KMS-11 (cell line): ENCODE data around the gene CD320.
A peak's percentile ranks its signal among the peaks of the same experiment; 100 is the strongest.
"Not testable (repeated sequence)": the region's sequence is repeated elsewhere in the genome, so short reads cannot be mapped to it uniquely, and the experiment has no call there.

Experiments
- H2AFZ ChIP-seq: fragments of 200-600 bp; sonication (generic); 2 replicates; pipeline ENCODE4 v1.6.1; 2016; ENCODE audit warnings: antibody characterized with exemption, mixed run types, low read depth
- H3K27ac ChIP-seq: fragments of 200-600 bp; sonication (generic); 2 replicates; pipeline ENCODE4 v1.6.1; 2016; ENCODE audit warnings: mild to moderate bottlenecking, mixed run types
- H3K27me3 ChIP-seq: fragments of 200-600 bp; sonication (generic); 2 replicates; pipeline ENCODE4 v1.6.1; 2017; ENCODE audit warnings: mild to moderate bottlenecking, low read depth, mixed run types, moderate library complexity; ENCODE audit not compliant: insufficient read depth
- H3K36me3 ChIP-seq: fragments of 200-600 bp; sonication (generic); 2 replicates; pipeline ENCODE4 v1.6.1; 2017; ENCODE audit warnings: mild to moderate bottlenecking, mixed run types; ENCODE audit not compliant: insufficient read depth
- H3K4me1 ChIP-seq: fragments of 200-600 bp; sonication (generic); 2 replicates; pipeline ENCODE4 v1.6.1; 2016; ENCODE audit warnings: mild to moderate bottlenecking, low read depth, mixed run types; ENCODE audit not compliant: poor library complexity, severe bottlenecking
- H3K4me2 ChIP-seq: fragments of 200-600 bp; sonication (generic); 2 replicates; pipeline ENCODE4 v1.7.0; 2016; ENCODE audit warnings: mild to moderate bottlenecking, mixed run types
- H3K4me3 ChIP-seq: fragments of 200-600 bp; sonication (generic); IDR thresholded peaks from 2 replicates; pipeline ENCODE4 v1.6.1; 2017; ENCODE audit warnings: low read depth, low read length, mixed read lengths; ENCODE audit not compliant: insufficient read depth
- H3K79me2 ChIP-seq: fragments of 200-600 bp; sonication (generic); 2 replicates; pipeline ENCODE4 v1.6.1; 2016; ENCODE audit warnings: low read depth, mixed run types; ENCODE audit not compliant: insufficient read depth
- H3K9ac ChIP-seq: fragments of 200-600 bp; sonication (generic); 2 replicates; pipeline ENCODE4 v1.6.1; 2016; ENCODE audit warnings: mild to moderate bottlenecking, mixed run types
- H4K20me1 ChIP-seq: fragments of 200-600 bp; sonication (generic); 2 replicates; pipeline ENCODE4 v1.6.1; 2016; ENCODE audit warnings: mild to moderate bottlenecking, mixed run types; ENCODE audit not compliant: insufficient read depth
- TF ChIP-seq, protein P1 (sequence below): fragments of 200-600 bp; sonication (generic); conservative IDR thresholded peaks from 2 replicates; pipeline ENCODE4 v1.6.1; 2017; ENCODE audit warnings: low read depth, mild to moderate bottlenecking, antibody characterized with exemption, low read length, moderate library complexity, mixed read lengths

CD320 gene

DNA sequence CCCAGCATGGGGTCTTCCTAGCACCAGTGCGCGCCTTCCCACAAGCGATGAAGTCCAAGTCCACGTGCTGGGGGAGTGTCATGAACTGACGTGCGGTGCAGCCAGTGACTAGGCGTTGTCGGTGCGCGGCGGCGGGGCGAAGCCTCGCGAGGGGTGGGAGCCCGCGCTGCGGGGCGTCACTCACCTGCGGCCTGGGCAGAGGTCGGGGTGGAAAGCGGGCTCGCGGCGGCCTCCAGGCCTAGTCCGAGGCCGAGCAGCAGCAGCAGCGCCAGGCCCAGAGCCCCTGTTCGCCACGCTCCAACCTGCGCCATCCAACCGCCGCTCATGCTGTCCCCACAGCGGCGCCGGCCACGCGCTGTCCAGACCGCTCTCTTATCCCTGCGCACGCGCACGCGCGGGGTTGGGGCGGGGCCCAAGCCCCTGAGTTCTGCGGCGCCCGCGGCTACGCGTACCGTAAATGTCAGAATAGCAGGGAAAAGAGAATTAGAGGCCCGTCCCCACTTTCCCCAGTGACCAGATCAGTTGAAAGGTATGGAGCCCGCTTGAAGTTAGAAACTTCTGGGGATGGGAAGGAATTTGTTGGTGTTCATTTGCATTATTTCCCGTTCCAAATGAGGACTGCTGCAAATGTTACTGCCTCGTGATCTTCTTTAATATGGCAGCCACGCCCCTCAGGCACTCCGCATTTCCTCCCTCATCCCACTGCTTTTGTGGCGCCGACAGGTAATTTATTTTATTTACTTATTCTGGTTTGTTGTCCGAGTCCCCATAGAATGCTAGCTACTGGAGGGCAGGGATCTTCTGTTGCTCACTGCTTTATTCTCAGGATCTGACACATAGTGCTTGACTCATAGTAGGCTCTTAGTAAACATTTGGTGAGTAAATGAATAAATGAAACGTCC, at the start of gene CD320:
TSS of gene CD320 (minus strand) at position 394 of the 902 bp plus-strand sequence. CDS start at position 326, 68 bp downstream.
- H3K79me2 ChIP-seq, result peaks cover 40% of the 10 kb centered on the region
- H3K4me1 ChIP-seq, result peaks cover 15% of the 10 kb centered on the region
- H2AFZ ChIP-seq, result peak within 1 kb of the TSS; percentile 74
- no peaks in the 10 kb centered on the region for H4K20me1 ChIP-seq
- peak within 1 kb of the TSS; percentile 89 for H3K9ac ChIP-seq
- H3K4me3 ChIP-seq, result no peak within 1 kb of the TSS
- TF ChIP-seq, protein P1, sequence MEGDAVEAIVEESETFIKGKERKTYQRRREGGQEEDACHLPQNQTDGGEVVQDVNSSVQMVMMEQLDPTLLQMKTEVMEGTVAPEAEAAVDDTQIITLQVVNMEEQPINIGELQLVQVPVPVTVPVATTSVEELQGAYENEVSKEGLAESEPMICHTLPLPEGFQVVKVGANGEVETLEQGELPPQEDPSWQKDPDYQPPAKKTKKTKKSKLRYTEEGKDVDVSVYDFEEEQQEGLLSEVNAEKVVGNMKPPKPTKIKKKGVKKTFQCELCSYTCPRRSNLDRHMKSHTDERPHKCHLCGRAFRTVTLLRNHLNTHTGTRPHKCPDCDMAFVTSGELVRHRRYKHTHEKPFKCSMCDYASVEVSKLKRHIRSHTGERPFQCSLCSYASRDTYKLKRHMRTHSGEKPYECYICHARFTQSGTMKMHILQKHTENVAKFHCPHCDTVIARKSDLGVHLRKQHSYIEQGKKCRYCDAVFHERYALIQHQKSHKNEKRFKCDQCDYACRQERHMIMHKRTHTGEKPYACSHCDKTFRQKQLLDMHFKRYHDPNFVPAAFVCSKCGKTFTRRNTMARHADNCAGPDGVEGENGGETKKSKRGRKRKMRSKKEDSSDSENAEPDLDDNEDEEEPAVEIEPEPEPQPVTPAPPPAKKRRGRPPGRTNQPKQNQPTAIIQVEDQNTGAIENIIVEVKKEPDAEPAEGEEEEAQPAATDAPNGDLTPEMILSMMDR, result no peak
- H3K27ac ChIP-seq, result peak within 1 kb of the TSS; percentile 58
- H3K36me3 ChIP-seq, result no peaks in the 10 kb centered on the region
- no peaks in the 10 kb centered on the region for H3K27me3 ChIP-seq
- peak within 1 kb of the TSS; percentile 74 for H3K4me2 ChIP-seq

DNA sequence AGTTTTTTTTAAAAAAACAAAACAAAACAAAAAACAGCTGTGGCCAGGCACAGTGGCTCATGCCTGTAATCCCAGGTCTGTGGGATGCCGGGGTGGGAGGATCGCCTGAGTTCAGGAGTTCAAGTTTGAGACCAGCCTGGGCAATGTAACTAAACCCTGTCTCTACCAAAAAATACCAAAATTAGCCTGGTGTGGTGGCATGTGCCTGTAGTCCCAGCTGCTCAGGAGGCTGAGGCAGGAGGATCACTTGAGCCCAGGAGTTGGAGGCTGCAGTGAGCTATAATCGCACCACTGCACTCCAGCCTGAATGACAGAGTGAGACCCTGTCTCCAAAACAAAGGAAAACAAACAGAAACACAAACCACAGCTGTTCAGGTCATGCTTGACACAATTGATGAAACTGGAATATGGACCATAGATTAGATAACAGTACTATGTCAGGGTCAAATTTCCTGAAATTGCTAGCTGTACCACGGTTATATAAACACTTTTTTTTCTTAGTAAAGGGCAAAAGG, 48.9 kb upstream of the CD320 start:
- no peaks in the 10 kb centered on the region for H4K20me1 ChIP-seq
- no peaks in the 10 kb centered on the region for H3K79me2 ChIP-seq
- H3K27ac ChIP-seq, result no peak overlapping the region
- no peak overlapping the region for H2AFZ ChIP-seq
- TF ChIP-seq, protein P1, result no peak
- no peak overlapping the region for H3K9ac ChIP-seq
- H3K27me3 ChIP-seq, result peaks cover 5% of the 10 kb centered on the region; the same call in 1 of the 2 replicates
- no peak overlapping the region for H3K4me2 ChIP-seq
- H3K4me1 ChIP-seq, result peaks cover 5% of the 10 kb centered on the region
- H3K36me3 ChIP-seq, result no peaks in the 10 kb centered on the region
- H3K4me3 ChIP-seq, result no peak overlapping the region

DNA sequence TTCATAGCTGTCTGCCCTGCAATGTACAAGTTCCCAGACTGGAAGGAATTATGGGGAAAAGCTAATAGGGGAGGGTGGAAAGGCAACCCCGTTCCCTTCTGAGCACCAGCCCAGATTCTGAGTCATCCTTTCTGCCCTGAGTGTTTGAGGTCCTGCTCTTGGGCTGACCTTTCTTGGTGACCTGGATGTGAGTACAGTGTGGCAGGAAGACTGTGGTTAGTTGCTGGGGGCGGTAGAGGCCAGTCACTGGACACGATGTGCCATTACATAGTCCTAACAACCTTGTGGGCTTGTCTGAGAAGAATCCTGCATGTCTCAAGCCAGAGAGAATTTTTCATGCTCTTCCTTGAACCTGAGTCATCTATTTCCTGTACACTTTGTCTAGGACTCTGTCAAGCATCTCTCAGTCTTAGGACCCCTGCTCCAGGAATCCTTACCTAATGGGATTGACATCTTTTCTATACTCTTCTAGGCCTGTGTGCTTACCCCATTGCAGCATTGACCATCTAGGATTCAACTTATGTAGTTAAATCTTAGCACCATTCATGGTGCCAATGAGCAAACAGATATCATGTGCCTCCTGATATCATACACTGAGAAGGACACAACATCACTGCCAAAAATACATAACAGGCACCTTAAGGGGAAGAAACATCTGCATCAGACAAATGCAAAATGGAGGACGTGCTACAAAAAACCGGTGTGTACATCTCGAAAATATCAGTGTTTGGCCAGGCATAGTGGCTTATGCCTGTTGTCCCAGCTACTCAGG, 47.7 kb upstream of the CD320 start:
- no peaks in the 10 kb centered on the region for H4K20me1 ChIP-seq
- H2AFZ ChIP-seq, result no peak overlapping the region
- no peak overlapping the region for H3K9ac ChIP-seq
- H3K4me2 ChIP-seq, result no peak overlapping the region
- H3K4me3 ChIP-seq, result no peak overlapping the region
- H3K27me3 ChIP-seq, result peaks cover 10% of the 10 kb centered on the region; the same call in 1 of the 2 replicates
- TF ChIP-seq, protein P1, result no peak
- no peaks in the 10 kb centered on the region for H3K4me1 ChIP-seq
- no peaks in the 10 kb centered on the region for H3K36me3 ChIP-seq
- H3K79me2 ChIP-seq, result no peaks in the 10 kb centered on the region
- no peak overlapping the region for H3K27ac ChIP-seq

DNA sequence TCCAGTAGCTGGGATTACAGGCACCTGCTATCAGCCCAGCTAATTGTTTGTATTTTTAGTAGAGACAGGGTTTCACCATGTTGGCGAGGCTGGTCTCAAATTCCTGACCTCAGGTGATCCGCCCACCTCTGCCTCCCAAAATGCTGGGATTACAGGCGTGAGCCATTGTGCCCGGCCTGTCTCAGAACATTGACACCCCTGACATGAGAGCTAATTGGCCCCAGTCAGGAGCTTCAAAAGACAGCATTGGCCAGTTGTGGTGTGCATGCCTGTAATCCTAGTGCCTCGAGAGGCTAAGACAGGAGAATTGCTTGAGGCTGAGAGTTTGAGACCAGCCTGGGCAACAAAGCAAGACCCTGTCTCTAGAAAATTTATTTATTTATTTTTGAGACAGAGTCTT, 44.7 kb upstream of the CD320 start:
- not testable (repeated sequence) for H3K36me3 ChIP-seq, H3K9ac ChIP-seq, H3K4me1 ChIP-seq, H2AFZ ChIP-seq, H3K4me2 ChIP-seq, H4K20me1 ChIP-seq, H3K27ac ChIP-seq, H3K79me2 ChIP-seq, H3K4me3 ChIP-seq
- peaks cover 16% of the 10 kb centered on the region; the same call in 1 of the 2 replicates for H3K27me3 ChIP-seq
